Raji (cell line): ENCODE results near the gene SLTM.

Experiments
- POLR2A ChIP-seq: IDR thresholded peaks from 2 replicates; pipeline ENCODE4 v1.6.1; 2011; ENCODE audit warnings: low read depth, low read length, control low read depth; ENCODE audit not compliant: insufficient read depth

Gene SLTM

DNA sequence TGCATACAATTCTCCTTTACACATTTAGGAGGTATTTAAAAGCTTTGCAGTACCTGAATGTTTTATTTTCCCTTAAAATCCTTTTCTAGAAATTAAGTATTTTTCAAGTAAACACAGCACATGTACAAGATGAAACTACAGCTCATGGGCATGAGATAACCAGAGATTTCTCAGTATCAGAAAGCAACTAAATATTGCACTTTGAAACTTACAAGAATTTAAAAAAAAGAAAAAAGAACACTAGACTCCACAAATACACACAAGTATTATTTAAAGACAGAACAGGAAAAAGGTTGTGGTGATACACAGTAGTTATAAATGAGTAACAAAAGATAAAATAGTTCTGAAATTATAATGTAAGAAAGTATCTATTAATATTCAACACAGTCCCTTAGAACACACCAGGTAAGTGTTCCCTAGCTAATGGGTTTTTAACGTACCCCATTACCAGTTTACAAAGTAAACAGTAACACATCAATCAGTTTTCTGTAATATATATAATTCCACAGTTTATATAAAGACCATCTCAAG is 35.3 kb downstream of the SLTM start:
- TF ChIP-seq POLR2A: no peak

GRCh38 chr15:58889363-58889762 is 44.1 kb downstream of the SLTM start:
- no peak for TF ChIP-seq POLR2A

- TF ChIP-seq POLR2A: no peak
Observed at GRCh38 chr15:58886921-58887320, 46.6 kb downstream of the SLTM start.

DNA sequence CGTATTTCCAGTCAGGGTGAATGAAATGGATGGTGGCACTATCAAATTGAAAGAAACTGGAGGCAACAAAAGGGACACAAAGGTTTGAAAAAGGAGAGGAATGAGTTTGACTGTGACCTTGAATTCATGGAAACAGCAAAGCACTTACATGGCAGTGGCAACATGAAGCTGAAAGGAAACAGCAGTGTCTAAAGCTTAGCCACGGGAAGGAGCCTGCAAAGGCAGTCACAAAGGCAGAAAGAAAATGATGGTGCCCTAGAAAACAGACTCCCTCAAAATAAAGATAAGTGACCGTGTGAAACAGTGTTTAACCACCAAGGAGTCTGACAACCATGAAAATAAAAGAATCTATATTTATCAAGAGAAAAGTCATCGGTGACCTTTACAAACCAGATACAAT is 51.2 kb downstream of the SLTM start:
- TF ChIP-seq POLR2A: no peak

DNA sequence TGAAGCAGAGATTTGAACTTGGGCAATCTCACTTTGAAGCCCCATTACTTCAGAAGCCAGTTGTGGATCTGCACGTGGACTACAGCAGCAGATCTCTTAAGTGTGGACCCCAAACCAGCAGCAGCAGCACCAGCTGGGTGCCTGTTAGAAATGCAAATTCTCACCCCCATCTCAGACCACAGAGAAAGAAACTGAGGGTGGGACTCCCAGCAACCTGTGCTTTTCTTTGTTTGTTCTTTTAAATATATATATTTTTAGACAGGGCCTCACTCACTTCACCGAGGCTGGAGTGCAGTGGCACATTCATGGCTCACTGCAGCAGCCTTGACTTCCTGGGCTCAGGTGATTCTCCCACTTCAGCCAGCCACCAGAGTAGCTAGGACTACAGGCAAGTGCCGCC is 53.2 kb downstream of the SLTM start:
- TF ChIP-seq POLR2A: no peak

GRCh38 chr15:58877999-58878825 is 55.3 kb downstream of the SLTM start:
- no peak for TF ChIP-seq POLR2A

- no peak for TF ChIP-seq POLR2A
Observed at GRCh38 chr15:58876306-58877106, 57.0 kb downstream of the SLTM start.

DNA sequence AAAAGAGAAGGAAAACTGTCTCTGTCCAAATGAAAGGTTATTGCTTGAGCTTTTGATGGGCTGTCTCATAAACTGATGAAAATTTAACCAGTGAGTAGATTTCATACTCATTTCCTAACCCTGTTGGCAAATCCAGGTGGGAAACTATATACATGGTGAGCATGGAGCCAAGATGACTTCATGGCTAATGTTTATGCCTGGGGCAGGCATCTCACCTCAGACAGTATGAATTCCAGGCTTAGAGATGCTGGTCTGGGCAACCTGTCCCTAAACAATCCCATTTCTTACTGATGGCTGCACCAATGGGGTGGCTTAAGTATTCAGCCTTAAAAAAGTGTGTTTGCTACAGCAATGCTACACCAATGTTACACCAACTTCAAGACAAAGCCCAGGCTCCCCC is 58.1 kb downstream of the SLTM start:
- no peak for TF ChIP-seq POLR2A

GRCh38 chr15:58873267-58873666 is 60.2 kb downstream of the SLTM start:
- TF ChIP-seq POLR2A: no peak

GRCh38 chr15:58870451-58870850 is 63.0 kb downstream of the SLTM start:
- TF ChIP-seq POLR2A: no peak

GRCh38 chr15:58867926-58868325 is 65.6 kb downstream of the SLTM start:
- TF ChIP-seq POLR2A: no peak

DNA sequence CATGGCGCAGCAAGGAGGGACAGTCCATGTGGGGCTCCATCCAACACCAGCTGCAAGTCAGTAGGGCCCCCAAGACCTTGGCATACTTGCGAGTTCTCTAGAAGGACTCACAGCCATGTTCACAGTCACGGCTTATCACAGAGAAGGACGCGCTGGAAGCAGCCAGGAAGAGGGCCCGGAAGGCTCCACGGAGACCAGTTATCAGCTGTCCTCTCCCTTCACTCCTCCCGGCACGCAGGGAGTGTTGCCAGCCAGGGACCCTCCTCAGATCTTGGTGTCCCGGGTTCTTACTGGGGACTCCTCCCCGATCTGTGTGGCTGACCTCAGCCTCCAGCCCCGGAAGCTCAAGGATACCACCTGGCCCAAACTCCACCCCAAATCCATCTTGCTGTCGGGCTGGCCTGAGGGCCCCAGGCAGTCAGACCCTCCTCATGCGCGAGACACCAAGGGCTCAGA is 68.0 kb downstream of the SLTM start:
- no peak for TF ChIP-seq POLR2A

- no peak for TF ChIP-seq POLR2A
Observed at GRCh38 chr15:58864602-58865424, 68.7 kb downstream of the SLTM start.

DNA sequence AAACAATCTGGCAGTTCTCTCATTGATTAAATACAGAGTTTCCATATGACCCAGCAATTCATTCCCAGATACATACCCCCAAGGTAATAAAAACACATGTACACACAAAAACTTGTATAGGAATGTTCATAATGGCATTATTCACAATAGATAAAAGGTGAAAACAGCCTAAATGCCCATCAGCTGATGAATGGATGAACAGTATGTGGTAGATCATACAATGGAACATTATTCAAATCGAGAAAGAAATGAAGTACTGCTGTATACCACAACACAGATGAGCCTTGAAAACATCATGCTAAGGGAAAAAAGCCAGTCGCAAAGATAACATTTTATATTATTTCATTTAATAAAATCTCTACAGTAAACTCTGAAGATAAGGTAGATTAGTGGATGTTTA is 71.2 kb downstream of the SLTM start:
- TF ChIP-seq POLR2A: no peak

DNA sequence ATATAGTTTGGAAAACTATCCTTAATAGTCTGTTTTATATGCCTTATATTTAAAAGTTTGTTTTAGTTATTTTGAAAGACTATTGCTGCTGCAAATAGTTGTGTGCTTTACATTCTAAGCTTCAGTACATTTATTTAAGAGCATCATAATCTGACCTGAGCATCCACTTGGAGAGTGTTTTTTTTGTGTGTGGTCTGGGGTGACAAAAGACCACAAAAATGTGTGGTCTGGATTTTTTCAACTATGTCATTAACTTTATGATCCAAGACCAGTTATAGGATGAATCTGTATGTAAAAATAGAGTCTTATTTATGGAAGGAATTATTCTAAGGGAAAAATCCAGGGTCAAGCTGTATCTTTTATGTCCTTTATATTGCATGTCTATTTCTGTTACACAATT is 77.4 kb downstream of the SLTM start:
- TF ChIP-seq POLR2A: no peak
